GM21825 (cell line): ENCODE data around the gene DNAJC11.
"Not testable (repeated sequence)": the region's sequence is repeated elsewhere in the genome, so short reads cannot be mapped to it uniquely, and the experiment has no call there.

Experiments
- ATAC-seq: cut with Tn5 transposase; IDR thresholded peaks from one replicate; pipeline ENCODE4 v1.9.1; 2021; ENCODE audit warnings: mild to moderate bottlenecking, moderate library complexity; ENCODE audit not compliant: unreplicated experiment

DNAJC11 gene

DNA sequence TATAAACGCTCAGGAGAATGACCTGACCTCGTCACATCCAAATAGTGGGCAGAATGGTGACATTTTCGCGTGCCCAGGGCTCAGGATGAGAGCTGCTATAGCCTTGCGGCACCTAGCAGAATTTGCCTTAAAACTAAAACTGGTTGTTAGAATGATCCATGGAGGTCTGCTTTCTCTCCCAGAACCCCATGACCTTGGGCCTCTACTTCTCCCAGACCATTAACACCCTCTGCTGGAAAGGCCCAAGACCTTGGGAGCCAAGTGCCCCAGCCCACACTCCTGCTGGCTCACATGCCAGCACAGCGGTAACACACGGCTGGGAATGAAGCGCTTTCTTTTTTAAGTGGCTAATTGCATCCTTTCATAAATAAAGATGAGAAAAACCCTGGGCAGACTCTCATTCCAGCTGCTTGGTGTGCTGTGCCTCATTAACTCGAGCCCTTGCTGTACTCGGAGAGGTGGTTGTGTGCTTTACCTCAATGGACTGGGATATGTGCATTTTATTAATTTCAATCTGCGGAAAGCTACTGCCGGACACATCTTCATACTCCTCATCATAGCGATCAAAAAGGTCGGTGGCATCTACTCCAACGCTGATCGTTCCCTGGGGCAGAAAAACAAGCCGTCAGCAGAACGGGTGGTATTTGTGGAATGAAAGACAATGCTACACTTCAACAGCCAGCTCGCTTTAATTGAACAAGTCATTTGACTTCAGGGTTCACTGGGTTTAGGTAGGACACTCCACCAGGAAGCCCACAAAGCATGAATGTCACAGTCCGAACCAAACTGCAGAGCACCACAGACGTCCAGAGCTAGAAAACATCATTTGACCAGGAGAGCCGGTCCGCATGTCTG is 48.0 kb downstream of the DNAJC11 start:
- no peak for ATAC-seq

GRCh38 chr1:6652986-6653385 is 48.6 kb downstream of the DNAJC11 start:
- ATAC-seq = no peak

GRCh38 chr1:6651909-6652308 is 49.7 kb downstream of the DNAJC11 start:
- ATAC-seq = no peak

- ATAC-seq = no peak
These were observed 53.1 kb downstream of the DNAJC11 start for GRCh38 chr1:6648556-6648955.

- ATAC-seq = no peak
These were observed 55.0 kb downstream of the DNAJC11 start for GRCh38 chr1:6646499-6647148.

- no peak for ATAC-seq
These were observed 56.6 kb downstream of the DNAJC11 start for GRCh38 chr1:6645018-6645417.

DNA sequence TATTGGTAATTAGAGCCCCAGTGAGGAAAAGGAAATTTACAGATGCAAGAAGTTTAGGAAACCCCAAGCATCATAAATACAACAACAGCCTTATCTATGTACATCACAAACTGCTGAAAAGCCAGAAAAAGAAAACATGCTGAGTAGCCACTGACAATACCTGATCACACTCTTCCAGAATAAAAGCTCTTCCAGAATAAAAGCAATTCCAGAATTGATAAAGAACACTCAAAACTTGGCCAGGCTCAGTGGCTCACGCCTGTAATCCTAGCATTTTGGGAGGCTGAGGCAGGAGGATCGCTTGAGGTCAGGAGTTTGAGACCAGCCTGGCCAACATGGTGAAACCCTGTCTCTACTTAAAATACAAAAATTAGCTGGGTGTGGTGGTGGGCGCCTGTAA is 60.7 kb downstream of the DNAJC11 start:
- not testable (repeated sequence) for ATAC-seq

DNA sequence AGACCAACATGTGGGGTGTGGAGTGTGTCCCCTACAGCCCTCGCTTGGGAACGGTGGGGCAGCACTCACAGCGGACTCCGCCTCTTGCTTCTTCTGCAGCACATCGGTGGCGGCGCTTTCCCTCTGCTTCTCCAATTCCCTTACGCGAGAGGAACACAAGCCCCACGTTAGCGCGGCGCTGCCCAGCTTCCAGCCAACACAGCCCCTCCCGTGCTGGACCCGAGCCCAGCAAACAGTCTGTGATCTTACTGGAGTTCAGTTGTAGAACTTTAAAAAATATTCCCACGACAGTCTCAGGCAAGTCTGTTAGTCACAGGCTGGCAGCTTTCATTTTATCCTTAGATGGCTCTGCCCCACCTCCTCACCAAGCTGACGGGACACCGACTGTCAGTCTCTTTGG is 63.4 kb downstream of the DNAJC11 start:
- ATAC-seq = no peak

GRCh38 chr1:6637770-6638169 is 63.8 kb downstream of the DNAJC11 start:
- no peak for ATAC-seq

DNA sequence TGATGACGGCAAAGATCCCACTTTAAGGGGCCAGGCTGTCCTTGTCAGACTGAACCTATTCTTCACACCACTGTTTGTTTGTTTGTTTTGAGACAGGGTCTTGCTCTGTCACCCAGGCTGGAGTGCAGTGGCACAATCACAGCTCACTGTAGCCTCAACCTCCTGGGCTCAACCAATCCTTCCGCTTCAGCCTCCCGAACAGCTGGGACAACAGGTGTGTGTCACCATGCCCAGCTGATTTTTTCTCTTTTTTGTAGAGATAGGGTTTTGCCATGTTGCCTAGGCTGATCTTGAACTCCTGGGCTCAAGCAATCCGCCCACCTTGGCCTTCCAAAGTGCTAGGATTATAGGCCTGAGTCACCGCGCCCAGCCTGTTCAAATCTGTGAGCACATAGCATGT is 64.8 kb downstream of the DNAJC11 start:
- ATAC-seq = not testable (repeated sequence)

GRCh38 chr1:6635910-6636760 is 65.5 kb downstream of the DNAJC11 start:
- no peak for ATAC-seq

- no peak for ATAC-seq
These were observed 66.3 kb downstream of the DNAJC11 start for GRCh38 chr1:6635161-6635909.

DNA sequence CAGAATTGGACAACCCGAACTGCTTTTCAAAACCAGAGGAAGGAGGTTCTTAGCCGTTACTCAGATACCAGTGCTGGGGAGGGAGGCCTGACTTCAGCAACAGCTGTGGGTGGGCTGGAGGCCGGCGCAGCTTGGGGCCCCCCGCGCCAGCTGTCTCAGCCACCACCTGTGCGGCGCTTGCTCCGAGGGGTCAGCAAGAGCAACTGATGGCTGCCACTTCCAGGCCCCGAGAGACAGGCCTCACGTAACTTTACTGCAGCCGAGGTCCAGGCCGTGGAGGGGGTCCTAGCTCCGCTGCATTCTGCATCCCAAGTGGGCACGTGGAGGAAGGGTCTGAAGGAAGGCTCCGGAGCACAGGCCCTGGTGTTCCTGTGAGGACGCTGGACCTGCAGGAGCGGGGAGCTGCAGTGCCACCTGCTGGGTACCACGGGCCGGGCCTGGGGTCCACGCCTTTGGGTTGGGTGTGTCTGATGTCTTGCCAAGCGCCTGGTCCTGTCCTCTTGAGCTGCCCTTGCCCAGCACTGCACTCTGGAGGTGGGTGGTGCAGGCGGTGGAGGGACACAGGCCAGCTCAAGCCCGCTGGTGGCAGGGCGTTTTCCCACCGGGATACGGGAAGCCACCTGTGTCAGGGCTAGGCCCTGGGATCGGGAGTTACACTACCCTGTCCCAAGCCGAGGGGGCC is 67.1 kb downstream of the DNAJC11 start:
- ATAC-seq = no peak

DNA sequence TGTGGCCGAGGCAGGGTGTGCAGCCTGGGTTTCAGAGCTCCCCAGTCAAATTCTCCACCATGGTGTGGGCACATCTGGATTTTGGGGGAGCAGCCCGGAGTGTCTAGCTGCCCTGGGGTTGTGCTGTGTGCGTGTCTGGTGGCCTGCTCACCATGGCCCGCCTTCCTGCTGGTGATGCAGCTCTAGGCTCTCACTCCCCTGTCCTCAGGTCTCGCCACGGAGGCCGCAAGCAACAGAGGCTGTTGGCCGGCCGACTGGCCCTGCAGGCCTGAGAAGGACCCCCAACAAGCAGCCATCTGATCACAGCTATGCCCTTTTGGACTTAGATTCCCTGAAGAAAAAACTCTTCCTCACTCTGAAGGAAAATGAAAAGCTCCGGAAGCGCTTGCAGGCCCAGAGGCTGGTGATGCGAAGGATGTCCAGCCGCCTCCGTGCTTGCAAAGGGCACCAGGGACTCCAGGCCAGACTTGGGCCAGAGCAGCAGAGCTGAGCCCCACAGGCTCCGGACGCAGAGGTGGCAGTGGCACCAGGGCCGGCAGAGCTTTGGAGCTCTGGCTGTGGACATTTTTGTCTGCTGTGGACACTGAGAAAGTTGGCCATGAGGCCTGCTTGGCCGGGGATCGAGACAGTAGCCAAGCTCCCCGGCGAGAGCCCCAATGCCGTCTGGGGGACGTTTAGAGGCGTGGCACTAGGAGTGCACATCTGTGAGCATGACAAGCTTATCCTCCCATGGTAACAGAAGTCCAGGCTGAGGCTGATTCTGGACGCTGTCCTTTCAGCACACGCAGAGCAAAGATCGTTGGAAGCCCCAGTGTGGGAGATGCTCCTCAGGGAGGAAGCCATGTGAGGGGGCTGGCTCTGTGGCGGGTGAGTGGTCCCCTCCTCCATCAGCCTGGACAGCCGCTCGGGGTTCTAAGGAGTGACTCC is 68.8 kb downstream of the DNAJC11 start:
- no peak for ATAC-seq

DNA sequence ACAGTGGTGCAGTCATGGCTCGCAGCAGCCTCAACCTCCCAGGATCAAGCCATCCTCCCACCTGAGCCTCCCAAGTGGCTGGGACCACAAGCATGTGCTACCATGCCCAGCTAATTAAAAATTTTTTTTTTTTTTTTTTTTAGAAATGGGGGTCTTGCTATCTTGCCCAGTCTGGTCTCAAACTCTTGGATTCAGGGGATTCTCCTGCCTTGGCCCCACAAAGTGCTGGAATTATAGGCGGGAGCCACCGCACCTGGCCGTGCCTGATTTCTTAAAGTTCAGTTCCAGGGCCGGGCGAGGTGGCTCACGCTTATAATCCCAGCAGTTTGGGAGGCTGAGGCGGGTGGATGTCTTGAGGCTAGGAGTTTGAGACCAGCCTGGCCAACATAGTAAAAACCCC is 70.6 kb downstream of the DNAJC11 start:
- ATAC-seq = no peak

DNA sequence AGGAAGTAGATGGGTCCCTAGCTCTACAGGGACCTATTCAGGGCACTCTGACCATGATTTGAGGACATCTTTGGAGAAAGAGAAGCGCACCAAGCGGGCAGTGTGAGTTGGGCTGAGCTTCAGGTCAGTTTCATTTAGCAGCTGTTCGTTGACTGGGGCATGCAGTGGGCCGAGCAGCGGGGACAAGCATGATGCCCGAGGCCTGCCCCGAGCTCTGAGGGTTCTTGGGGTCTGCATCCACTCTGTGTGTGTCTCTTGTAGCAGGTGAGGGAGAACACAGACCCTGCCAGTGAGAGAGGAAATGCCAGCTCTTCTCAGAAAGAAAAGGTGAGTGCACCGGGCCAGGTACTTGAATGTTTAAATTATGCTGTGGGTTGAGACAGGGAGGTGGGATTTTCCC is 71.6 kb downstream of the DNAJC11 start:
- no peak for ATAC-seq

DNA sequence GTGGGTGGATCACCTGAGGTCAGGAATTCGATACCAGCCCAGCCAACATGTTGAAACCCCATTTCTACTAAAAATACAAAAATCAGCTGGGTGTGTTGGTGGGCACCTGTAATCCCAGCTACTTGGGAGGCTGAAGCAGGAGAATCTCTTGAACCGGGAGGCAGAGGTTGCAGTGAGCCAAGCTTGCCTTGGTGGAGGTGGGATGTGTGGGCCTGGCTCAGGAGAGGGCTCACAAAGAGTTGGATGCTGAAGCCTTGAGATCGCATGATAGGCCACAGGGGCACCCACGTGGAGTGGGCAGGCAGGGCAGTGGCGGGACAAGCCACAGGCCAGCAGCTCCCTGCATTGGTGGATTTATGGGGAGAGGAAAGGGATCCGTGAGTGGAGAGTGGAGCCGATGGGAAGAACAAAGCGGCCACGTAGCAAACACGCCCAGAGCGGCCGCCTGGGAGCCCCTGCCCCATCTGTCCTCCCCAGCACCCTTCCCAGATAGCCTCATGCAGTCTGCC is 72.6 kb downstream of the DNAJC11 start:
- ATAC-seq = no peak

DNA sequence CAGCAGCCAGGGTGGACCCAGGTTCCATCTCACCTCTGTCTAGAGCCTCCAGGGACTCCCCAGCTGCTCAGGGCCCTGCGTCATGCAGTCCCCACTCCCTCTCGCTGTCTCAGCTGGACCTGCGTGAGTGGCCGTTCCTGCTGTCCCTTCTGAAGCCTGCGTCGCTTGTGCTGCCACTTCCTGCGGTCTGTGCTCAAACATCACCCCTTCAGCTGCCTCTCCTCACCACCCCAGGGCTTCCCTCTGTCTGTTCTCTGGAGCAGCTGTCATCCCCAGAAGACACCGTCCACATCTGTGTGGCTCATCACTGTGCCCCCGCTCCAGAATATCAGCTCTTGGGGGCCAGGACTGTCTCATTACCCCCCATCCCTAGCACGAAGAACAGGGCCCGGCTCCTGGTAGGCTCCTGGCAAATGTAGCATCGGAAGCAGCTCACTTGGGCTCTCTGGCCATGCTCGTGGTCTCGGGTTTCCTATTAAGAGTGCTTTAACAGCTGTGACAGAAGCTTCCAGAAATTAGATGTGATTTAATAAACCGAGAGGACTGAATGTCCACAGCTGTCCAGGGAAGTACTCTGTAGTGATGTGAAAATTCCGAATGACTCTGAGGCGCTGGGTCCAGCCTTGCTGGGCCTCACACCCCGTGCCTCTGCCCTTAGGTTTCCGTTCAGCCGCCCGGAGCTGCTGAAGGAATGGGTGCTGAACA is 73.6 kb downstream of the DNAJC11 start:
- no peak for ATAC-seq
